ENCODE data around the gene ATP6AP1. TPM values are rescaled to one million over a fixed set of nuclear protein-coding genes. Genes with fewer than 3 reads are reported as not detected.

The ATP6AP1 gene
- total and polyA plus RNA-seq, 2 of the 13 experiments (the other 11 are each of a cell fraction or from before 2014, with no cell fraction given), result 56.7 to 110 TPM

DNA sequence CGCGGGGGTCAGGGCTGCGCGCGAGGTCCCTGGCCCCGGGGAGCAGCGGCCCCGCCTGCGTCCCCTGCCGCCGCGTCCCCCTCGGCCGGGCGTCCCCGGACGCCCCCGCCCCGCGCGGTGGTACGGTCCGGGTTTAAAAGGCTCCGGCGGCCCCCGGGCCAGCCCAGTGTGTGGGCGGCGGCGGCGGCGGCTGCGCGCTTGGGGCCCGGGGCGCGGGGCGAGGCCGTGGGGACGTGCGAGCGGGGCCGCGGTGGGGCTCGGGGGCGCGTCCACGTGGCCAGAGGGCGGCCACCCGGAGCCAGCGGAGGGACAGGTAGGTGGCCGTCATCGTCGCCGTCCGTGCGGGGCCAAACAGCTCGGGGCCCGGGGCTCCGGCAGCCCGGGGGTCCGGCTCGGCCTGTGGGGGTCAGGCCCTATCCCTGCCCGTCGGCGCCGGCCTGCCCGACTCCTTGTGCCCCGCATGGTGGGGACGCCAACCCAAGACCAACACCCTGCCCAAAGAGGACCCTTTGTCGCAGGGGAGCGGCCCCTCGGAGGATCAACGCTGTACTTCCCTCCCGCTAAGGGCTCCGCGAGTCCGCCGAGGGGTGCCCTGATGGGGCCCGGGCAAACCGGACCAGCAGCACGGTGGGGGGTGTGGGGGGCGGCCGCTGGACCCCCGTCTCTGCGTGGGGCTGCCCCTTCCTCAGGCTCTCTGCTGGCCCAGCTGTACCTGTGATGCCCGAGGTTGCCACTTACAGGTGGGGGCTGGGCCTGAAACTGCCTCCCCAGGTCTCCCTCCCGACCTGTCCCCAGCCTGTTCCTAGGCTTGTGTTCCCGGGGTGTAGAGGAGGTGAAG, 29.9 kb downstream of the ATP6AP1 start, which contains the start of gene PLXNA3:
Gene PLXNA3 (plus strand): TSS at position 166 of the 838 bp plus-strand sequence. CDS start 1,903 bp downstream, outside the sequence.
- Histone ChIP-seq H3K27me3 (ENCODE audit: control insufficient read depth in 1 of 2, insufficient read depth in 2 of 2, low read length in 2 of 2) (no peaks in the 10 kb centered on the region), H3K9ac (ENCODE audit: insufficient read depth, low read depth, low read length) (peak within 1 kb of the TSS; percentile 74), H2AFZ (ENCODE audit: low read length) (no peak within 1 kb of the TSS), H3K27ac (ENCODE audit: extremely low read length, insufficient read depth, low read length) (no peak within 1 kb of the TSS), H3K9me3 (ENCODE audit: low read length) (no peaks in the 10 kb centered on the region), H3K4me1 (ENCODE audit: insufficient read depth, low read length) (0 out of 2 replicates have a peak, but pooled peaks cover 4% of the 10 kb centered on the region), H3K4me2 (ENCODE audit: low read depth, low read length) (peak within 1 kb of the TSS; percentile 73), H3K36me3 (replicated peaks in 1 of 2; ENCODE audit: control insufficient read depth in 1 of 2, insufficient read depth in 2 of 2, low read length in 2 of 2) (peaks cover 0 to 4% of the 10 kb centered on the region in 2 experiments; a peak in 3 of 5 replicates), H3K79me2 (ENCODE audit: insufficient read depth, low read length) (peaks cover 9% of the 10 kb centered on the region), H3K4me3 (replicated peaks in 1 of 3; ENCODE audit: insufficient read depth in 1 of 3, low read depth in 2 of 3, low read length in 3 of 3) (peak within 1 kb of the TSS; percentile 60 to 87 (median 79)), H4K20me1 (ENCODE audit: insufficient read depth, low read length) (no peaks in the 10 kb centered on the region)
- ChIA-PET CTCF (ENCODE audit: low intra/inter-chr PET ratio, low total read pairs) (no interaction called here), POLR2A (interaction anchor here (0.7 to 1.6 kb wide), 8 partner anchors 20 to 69 kb away, joined by 3 to 6 read pairs (median 4); partner anchors contain the start of genes ATP6AP1, LAGE3, RPL10 and SLC10A3)
- FAIRE-seq (no peak), ATAC-seq (peak; percentile 63), DNase-seq (ENCODE audit: low spot score) (no peak)
- no CpG with 5 or more reads among the region's 88 CpGs for WGBS (ENCODE audit: low lambda C conversion rate)
- TSS peak; percentile 78 for BruUV-seq (replicated peaks)
- intact Hi-C loops (cut with micrococcal nuclease; ENCODE audit: unreplicated experiment) (no loop called here), in situ Hi-C loops (cut with HindIII; ENCODE audit: extremely low pct_ligation_motif_present, low pct_unique_long_range_greater_than_20kb) (no loop called here)
- TF ChIP-seq RAD21 (CRISPR knock-in tag; IDR thresholded peaks at IDR 0.05) (no peak), ZNF329 (CRISPR knock-in tag; IDR thresholded peaks at IDR 0.05; ENCODE audit: low read depth) (no peak), SIN3A (IDR thresholded peaks at IDR 0.05; ENCODE audit: borderline replicate concordance, low read depth, low read length) (peak; percentile 24; the same call in 1 of the 2 replicates), SAP130 (CRISPR knock-in tag; IDR thresholded peaks at IDR 0.05; ENCODE audit: low read depth) (peak; percentile 8; the same call in 1 of the 2 replicates), ZMYM4 (CRISPR knock-in tag; IDR thresholded peaks at IDR 0.05) (no peak), HNRNPL (IDR thresholded peaks at IDR 0.05; ENCODE audit: low read depth, low read length) (no peak), ZNF337 (CRISPR knock-in tag; IDR thresholded peaks at IDR 0.05; ENCODE audit: borderline replicate concordance, low read depth) (no peak), RFXAP (CRISPR knock-in tag; IDR thresholded peaks at IDR 0.05; ENCODE audit: borderline replicate concordance) (no peak), ZNF552 (CRISPR knock-in tag; IDR thresholded peaks at IDR 0.05; ENCODE audit: borderline replicate concordance) (no peak), RBFOX2 (IDR thresholded peaks at IDR 0.05; ENCODE audit: low read depth, low read length) (peak; percentile 64), PAF1 (CRISPR knock-in tag; IDR thresholded peaks at IDR 0.05) (no peak), POLR2A (IDR thresholded peaks at IDR 0.05; ENCODE audit: insufficient read depth in 1 of 2, low read depth in 2 of 2, low read length in 2 of 2) (peak in 1 of 2 experiments; percentile 13; a peak in 1 of 4 replicates), POLR2G (IDR thresholded peaks at IDR 0.05; ENCODE audit: low read depth, low read length) (peak; percentile 68), MXI1 (IDR thresholded peaks at IDR 0.05; ENCODE audit: borderline replicate concordance, low read depth, low read length) (peak; percentile 10; the same call in 1 of the 3 replicates), YY1 (IDR thresholded peaks at IDR 0.05; ENCODE audit: insufficient read depth, insufficient replicate concordance, low read depth, low read length) (peak; percentile 10)
- TF ChIP-seq, protein P1, sequence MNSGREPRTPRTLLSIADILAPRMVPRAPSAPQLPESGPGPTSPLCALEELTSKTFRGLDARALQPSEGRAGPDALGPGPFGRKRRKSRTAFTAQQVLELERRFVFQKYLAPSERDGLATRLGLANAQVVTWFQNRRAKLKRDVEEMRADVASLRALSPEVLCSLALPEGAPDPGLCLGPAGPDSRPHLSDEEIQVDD (CRISPR knock-in tag; IDR thresholded peaks at IDR 0.05; ENCODE audit: borderline replicate concordance), result no peak
- TF ChIP-seq, protein P2, sequence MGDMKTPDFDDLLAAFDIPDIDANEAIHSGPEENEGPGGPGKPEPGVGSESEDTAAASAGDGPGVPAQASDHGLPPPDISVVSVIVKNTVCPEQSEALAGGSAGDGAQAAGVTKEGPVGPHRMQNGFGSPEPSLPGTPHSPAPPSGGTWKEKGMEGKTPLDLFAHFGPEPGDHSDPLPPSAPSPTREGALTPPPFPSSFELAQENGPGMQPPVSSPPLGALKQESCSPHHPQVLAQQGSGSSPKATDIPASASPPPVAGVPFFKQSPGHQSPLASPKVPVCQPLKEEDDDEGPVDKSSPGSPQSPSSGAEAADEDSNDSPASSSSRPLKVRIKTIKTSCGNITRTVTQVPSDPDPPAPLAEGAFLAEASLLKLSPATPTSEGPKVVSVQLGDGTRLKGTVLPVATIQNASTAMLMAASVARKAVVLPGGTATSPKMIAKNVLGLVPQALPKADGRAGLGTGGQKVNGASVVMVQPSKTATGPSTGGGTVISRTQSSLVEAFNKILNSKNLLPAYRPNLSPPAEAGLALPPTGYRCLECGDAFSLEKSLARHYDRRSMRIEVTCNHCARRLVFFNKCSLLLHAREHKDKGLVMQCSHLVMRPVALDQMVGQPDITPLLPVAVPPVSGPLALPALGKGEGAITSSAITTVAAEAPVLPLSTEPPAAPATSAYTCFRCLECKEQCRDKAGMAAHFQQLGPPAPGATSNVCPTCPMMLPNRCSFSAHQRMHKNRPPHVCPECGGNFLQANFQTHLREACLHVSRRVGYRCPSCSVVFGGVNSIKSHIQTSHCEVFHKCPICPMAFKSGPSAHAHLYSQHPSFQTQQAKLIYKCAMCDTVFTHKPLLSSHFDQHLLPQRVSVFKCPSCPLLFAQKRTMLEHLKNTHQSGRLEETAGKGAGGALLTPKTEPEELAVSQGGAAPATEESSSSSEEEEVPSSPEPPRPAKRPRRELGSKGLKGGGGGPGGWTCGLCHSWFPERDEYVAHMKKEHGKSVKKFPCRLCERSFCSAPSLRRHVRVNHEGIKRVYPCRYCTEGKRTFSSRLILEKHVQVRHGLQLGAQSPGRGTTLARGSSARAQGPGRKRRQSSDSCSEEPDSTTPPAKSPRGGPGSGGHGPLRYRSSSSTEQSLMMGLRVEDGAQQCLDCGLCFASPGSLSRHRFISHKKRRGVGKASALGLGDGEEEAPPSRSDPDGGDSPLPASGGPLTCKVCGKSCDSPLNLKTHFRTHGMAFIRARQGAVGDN (CRISPR knock-in tag; IDR thresholded peaks at IDR 0.05), result peak; percentile 4; the same call in 1 of the 2 replicates
- TF ChIP-seq, protein P3, sequence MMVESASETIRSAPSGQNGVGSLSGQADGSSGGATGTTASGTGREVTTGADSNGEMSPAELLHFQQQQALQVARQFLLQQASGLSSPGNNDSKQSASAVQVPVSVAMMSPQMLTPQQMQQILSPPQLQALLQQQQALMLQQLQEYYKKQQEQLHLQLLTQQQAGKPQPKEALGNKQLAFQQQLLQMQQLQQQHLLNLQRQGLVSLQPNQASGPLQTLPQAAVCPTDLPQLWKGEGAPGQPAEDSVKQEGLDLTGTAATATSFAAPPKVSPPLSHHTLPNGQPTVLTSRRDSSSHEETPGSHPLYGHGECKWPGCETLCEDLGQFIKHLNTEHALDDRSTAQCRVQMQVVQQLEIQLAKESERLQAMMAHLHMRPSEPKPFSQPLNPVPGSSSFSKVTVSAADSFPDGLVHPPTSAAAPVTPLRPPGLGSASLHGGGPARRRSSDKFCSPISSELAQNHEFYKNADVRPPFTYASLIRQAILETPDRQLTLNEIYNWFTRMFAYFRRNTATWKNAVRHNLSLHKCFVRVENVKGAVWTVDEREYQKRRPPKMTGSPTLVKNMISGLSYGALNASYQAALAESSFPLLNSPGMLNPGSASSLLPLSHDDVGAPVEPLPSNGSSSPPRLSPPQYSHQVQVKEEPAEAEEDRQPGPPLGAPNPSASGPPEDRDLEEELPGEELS (CRISPR knock-in tag; IDR thresholded peaks at IDR 0.05), result no peak
